HUES64 (cell line): ENCODE measurements around the gene PPARA.
A peak's percentile ranks its signal among the peaks of the same experiment; 100 is the strongest.
"Not testable (repeated sequence)": the region's sequence is repeated elsewhere in the genome, so short reads cannot be mapped to it uniquely, and the experiment has no call there.

Source experiments
- H3K27ac ChIP-seq: 2 replicates; pipeline ENCODE4 v1.7.0; 2013; ENCODE audit warnings: low read depth, low read length, inconsistent platforms
- H3K27me3 ChIP-seq: 2 replicates; pipeline ENCODE4 v1.6.1; 2013; ENCODE audit warnings: mild to moderate bottlenecking, low read length; ENCODE audit not compliant: insufficient read depth
- H3K36me3 ChIP-seq: 2 replicates; pipeline ENCODE4 v1.6.1; 2013; ENCODE audit warnings: mild to moderate bottlenecking, low read length; ENCODE audit not compliant: insufficient read depth
- H3K4me1 ChIP-seq: 2 replicates; pipeline ENCODE4 v1.6.1; 2013; ENCODE audit warnings: mild to moderate bottlenecking, low read length, moderate library complexity; ENCODE audit not compliant: insufficient read depth
- H3K4me3 ChIP-seq: 2 replicates; pipeline ENCODE4 v1.5.1; 2013; ENCODE audit warnings: mild to moderate bottlenecking, low read length, moderate library complexity
- H3K9ac ChIP-seq: 2 replicates; pipeline ENCODE4 v1.6.1; 2013; ENCODE audit warnings: mild to moderate bottlenecking, low read depth, low read length
- H3K9me3 ChIP-seq: 2 replicates; pipeline ENCODE4 v1.6.1; 2013; ENCODE audit warnings: low read depth, low read length; ENCODE audit not compliant: insufficient read depth
- WGBS: fragments of 150-250, 120-280 bp; methylation state at CpG from one replicate; pipeline ENCODE4 v1.1.7; 2013; ENCODE audit warnings: missing lambda C conversion rate; 5-methylcytosine and 5-hydroxymethylcytosine counted together

Gene PPARA

GRCh38 chr22:46185283-46185682 is 35.0 kb downstream of the PPARA start:
- H3K4me3 ChIP-seq, result no peak overlapping the region

GRCh38 chr22:46187862-46188261 is 37.5 kb downstream of the PPARA start:
- Histone ChIP-seq H3K9me3 (no peaks in the 10 kb centered on the region), H3K36me3 (no peaks in the 10 kb centered on the region)
- 93% methylated on average over 3 of the region's 3 CpGs for WGBS

More at GRCh38 chr22:46185283-46185682, 35.0 kb downstream of the PPARA start:
- no peaks in the 10 kb centered on the region for H3K4me1 ChIP-seq
- no peaks in the 10 kb centered on the region for H3K27me3 ChIP-seq
- no peaks in the 10 kb centered on the region for H3K36me3 ChIP-seq
- H3K9ac ChIP-seq, result no peak overlapping the region
- WGBS, result 100% methylated on average over 2 of the region's 2 CpGs
- H3K9me3 ChIP-seq, result peaks cover 20% of the 10 kb centered on the region
- no peak overlapping the region for H3K27ac ChIP-seq

GRCh38 chr22:46192210-46192993 is 42.1 kb downstream of the PPARA start:
- 97% methylated on average over 4 of the region's 5 CpGs for WGBS
- H3K36me3 ChIP-seq, result no peaks in the 10 kb centered on the region
- H3K9ac ChIP-seq, result no peak overlapping the region
- H3K9me3 ChIP-seq, result no peaks in the 10 kb centered on the region
- H3K4me1 ChIP-seq, result no peaks in the 10 kb centered on the region
- no peaks in the 10 kb centered on the region for H3K27me3 ChIP-seq
- no peak overlapping the region for H3K27ac ChIP-seq
- no peak overlapping the region for H3K4me3 ChIP-seq

More at GRCh38 chr22:46187862-46188261, 37.5 kb downstream of the PPARA start:
- Histone ChIP-seq H3K27me3 (no peaks in the 10 kb centered on the region), H3K27ac (no peak overlapping the region), H3K9ac (no peak overlapping the region), H3K4me3 (no peak overlapping the region), H3K4me1 (no peaks in the 10 kb centered on the region)

- WGBS, result 88% methylated on average over 8 of the region's 8 CpGs
- H3K36me3 ChIP-seq, result no peaks in the 10 kb centered on the region
- H3K9me3 ChIP-seq, result no peaks in the 10 kb centered on the region
- no peak overlapping the region for H3K4me3 ChIP-seq
- H3K9ac ChIP-seq, result no peak overlapping the region
- no peaks in the 10 kb centered on the region for H3K27me3 ChIP-seq
- no peaks in the 10 kb centered on the region for H3K4me1 ChIP-seq
- no peak overlapping the region for H3K27ac ChIP-seq
Observed at GRCh38 chr22:46193898-46194310, 43.6 kb downstream of the PPARA start.

GRCh38 chr22:46195487-46196165 is 45.3 kb downstream of the PPARA start:
- Histone ChIP-seq H3K9me3 (no peaks in the 10 kb centered on the region), H3K36me3 (no peaks in the 10 kb centered on the region)
- 89% methylated on average over 18 of the region's 18 CpGs for WGBS

GRCh38 chr22:46196278-46196677 is 46.0 kb downstream of the PPARA start:
- no peak overlapping the region for H3K4me3 ChIP-seq
- peaks cover 3% of the 10 kb centered on the region for H3K4me1 ChIP-seq
- WGBS, result 96% methylated on average over 8 of the region's 8 CpGs
- no peaks in the 10 kb centered on the region for H3K27me3 ChIP-seq
- H3K27ac ChIP-seq, result no peak overlapping the region
- H3K9me3 ChIP-seq, result no peaks in the 10 kb centered on the region
- H3K9ac ChIP-seq, result no peak overlapping the region
- H3K36me3 ChIP-seq, result no peaks in the 10 kb centered on the region

More at GRCh38 chr22:46195487-46196165, 45.3 kb downstream of the PPARA start:
- Histone ChIP-seq H3K4me3 (no peak overlapping the region), H3K4me1 (no peaks in the 10 kb centered on the region), H3K27me3 (no peaks in the 10 kb centered on the region), H3K27ac (no peak overlapping the region), H3K9ac (no peak overlapping the region)

- H3K27ac ChIP-seq, result no peak overlapping the region
- 94% methylated on average over 16 of the region's 18 CpGs for WGBS
- no peak overlapping the region for H3K9ac ChIP-seq
- no peaks in the 10 kb centered on the region for H3K27me3 ChIP-seq
- no peaks in the 10 kb centered on the region for H3K36me3 ChIP-seq
- no peaks in the 10 kb centered on the region for H3K9me3 ChIP-seq
- peaks cover 9% of the 10 kb centered on the region for H3K4me1 ChIP-seq
- H3K4me3 ChIP-seq, result no peak overlapping the region
Observed at GRCh38 chr22:46198274-46198673, 47.9 kb downstream of the PPARA start.

- H3K9ac ChIP-seq, H3K4me1 ChIP-seq, H3K36me3 ChIP-seq, H3K27me3 ChIP-seq, H3K4me3 ChIP-seq, H3K9me3 ChIP-seq, H3K27ac ChIP-seq: not testable (repeated sequence)
- WGBS, result 97% methylated on average over 18 of the region's 18 CpGs
Observed at GRCh38 chr22:46198806-46199205, 48.5 kb downstream of the PPARA start.

- peak overlapping the region; percentile 41 for H3K9ac ChIP-seq
- 30% methylated on average over 15 of the region's 17 CpGs for WGBS
- peak overlapping the region; percentile 82; the same call in 1 of the 2 replicates for H3K27ac ChIP-seq
Observed at GRCh38 chr22:46201059-46201757, 50.9 kb downstream of the PPARA start.

GRCh38 chr22:46202897-46203600 is 52.7 kb downstream of the PPARA start:
- H3K9ac ChIP-seq, result no peak overlapping the region
- H3K9me3 ChIP-seq, result peaks cover 11% of the 10 kb centered on the region; the same call in 1 of the 2 replicates
- H3K27me3 ChIP-seq, result no peaks in the 10 kb centered on the region
- 92% methylated on average over 10 of the region's 12 CpGs for WGBS
- H3K4me3 ChIP-seq, result no peak overlapping the region
- peaks cover 9% of the 10 kb centered on the region for H3K4me1 ChIP-seq
- no peaks in the 10 kb centered on the region for H3K36me3 ChIP-seq
- no peak overlapping the region for H3K27ac ChIP-seq

More at GRCh38 chr22:46201059-46201757, 50.9 kb downstream of the PPARA start:
- Histone ChIP-seq H3K9me3 (peaks cover 5% of the 10 kb centered on the region; the same call in 1 of the 2 replicates), H3K4me3 (peak overlapping the region; percentile 14; the same call in 1 of the 2 replicates), H3K27me3 (no peaks in the 10 kb centered on the region), H3K36me3 (no peaks in the 10 kb centered on the region), H3K4me1 (peaks cover 9% of the 10 kb centered on the region)
